ENCODE data around the gene PDCD11. TPM values are rescaled to one million over a fixed set of nuclear protein-coding genes. Genes with fewer than 3 reads are reported as not detected.

The PDCD11 gene
- polyA plus RNA-seq, 1 experiment: 18.5 TPM

GRCh38 chr10:103429647-103430046 lies 33.2 kb downstream of the PDCD11 start:
- TF ChIP-seq, protein P1, sequence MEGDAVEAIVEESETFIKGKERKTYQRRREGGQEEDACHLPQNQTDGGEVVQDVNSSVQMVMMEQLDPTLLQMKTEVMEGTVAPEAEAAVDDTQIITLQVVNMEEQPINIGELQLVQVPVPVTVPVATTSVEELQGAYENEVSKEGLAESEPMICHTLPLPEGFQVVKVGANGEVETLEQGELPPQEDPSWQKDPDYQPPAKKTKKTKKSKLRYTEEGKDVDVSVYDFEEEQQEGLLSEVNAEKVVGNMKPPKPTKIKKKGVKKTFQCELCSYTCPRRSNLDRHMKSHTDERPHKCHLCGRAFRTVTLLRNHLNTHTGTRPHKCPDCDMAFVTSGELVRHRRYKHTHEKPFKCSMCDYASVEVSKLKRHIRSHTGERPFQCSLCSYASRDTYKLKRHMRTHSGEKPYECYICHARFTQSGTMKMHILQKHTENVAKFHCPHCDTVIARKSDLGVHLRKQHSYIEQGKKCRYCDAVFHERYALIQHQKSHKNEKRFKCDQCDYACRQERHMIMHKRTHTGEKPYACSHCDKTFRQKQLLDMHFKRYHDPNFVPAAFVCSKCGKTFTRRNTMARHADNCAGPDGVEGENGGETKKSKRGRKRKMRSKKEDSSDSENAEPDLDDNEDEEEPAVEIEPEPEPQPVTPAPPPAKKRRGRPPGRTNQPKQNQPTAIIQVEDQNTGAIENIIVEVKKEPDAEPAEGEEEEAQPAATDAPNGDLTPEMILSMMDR (IDR thresholded peaks at IDR 0.05; ENCODE audit: low read depth, low read length): no peak
- POLR2A ChIA-PET: interaction anchor here (0.6 kb wide), 1 partner anchor 19 kb away, joined by 4 read pairs; no protein-coding TSS in a partner anchor
- CTCF ChIA-PET: no interaction called here
- no peak overlapping the region for H3K4me3 ChIP-seq (ENCODE audit: low read depth, low read length)
- no peaks in the 10 kb centered on the region for H3K27me3 ChIP-seq (ENCODE audit: control insufficient read depth, insufficient read depth, low read length)
- no peak for DNase-seq (ENCODE audit: low read depth, low spot score)
- H3K27ac ChIP-seq (ENCODE audit: low read depth, low read length): no peak overlapping the region
- H3K9me3 ChIP-seq (ENCODE audit: control insufficient read depth, insufficient read depth, low read length): no peaks in the 10 kb centered on the region

DNA sequence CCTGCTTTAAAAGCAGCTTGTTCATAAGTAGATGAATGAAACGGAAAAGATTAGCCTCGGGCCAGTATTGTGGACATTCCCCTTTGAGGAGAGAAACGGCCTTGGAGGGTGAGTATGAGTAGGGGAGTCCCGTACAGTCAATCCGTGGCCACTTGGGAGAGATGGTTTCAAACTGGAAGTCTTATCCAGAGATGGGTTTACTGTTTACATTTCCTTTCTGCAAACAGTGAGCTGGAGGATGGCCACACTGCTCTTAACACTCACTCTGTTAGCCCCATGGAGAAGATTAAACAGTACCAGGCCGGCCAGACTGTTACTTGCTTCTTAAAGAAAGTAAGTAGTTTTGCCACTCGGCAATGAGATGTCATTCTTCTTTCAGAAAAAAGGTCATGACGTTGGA lies 35.5 kb downstream of the PDCD11 start:
- ChIA-PET CTCF (interaction anchor here (1.0 to 2.3 kb wide), 3 partner anchors 16 to 54 kb away, joined by 3 to 13 read pairs (median 6); no protein-coding TSS in a partner anchor), POLR2A (interaction anchor here (0.6 kb wide), 1 partner anchor 59 kb away, joined by 5 read pairs; no protein-coding TSS in a partner anchor)
- no peak for DNase-seq (ENCODE audit: low read depth, low spot score)
- Histone ChIP-seq H3K9me3 (ENCODE audit: control insufficient read depth, insufficient read depth, low read length) (no peaks in the 10 kb centered on the region), H3K27me3 (ENCODE audit: control insufficient read depth, insufficient read depth, low read length) (no peaks in the 10 kb centered on the region), H3K27ac (ENCODE audit: low read depth, low read length) (no peak overlapping the region), H3K4me3 (ENCODE audit: low read depth, low read length) (no peak overlapping the region)
- TF ChIP-seq, protein P1 (IDR thresholded peaks at IDR 0.05; ENCODE audit: low read depth, low read length): no peak

DNA sequence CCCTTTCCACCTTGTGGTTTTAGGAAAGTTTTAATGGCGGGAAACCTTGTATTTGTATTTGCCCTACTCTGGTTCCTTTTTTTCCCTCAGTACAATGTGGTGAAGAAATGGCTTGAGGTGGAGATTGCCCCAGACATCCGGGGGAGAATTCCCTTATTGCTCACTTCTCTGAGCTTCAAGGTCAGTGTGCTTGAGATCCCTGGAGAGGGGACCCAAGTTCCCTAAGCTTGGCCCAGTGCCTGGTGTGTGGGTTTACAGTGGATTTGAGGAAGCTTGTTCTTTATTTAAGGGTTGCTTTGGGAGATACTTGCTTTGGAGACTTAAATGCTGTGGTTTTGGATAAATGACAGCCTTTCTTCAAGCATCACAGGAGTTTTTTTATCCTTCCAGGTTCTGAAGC lies 37.4 kb downstream of the PDCD11 start:
- H3K27me3 ChIP-seq (ENCODE audit: control insufficient read depth, insufficient read depth, low read length): no peaks in the 10 kb centered on the region
- ChIA-PET CTCF (interaction anchor here (1.0 to 1.2 kb wide), 2 partner anchors 52 to 100 kb away, joined by 3 read pairs; no protein-coding TSS in a partner anchor), POLR2A (interaction anchor here (0.9 kb wide), 1 partner anchor 10 kb away, joined by 3 read pairs; no protein-coding TSS in a partner anchor)
- TF ChIP-seq, protein P1 (IDR thresholded peaks at IDR 0.05; ENCODE audit: low read depth, low read length): no peak
- H3K4me3 ChIP-seq (ENCODE audit: low read depth, low read length): no peak overlapping the region
- H3K9me3 ChIP-seq (ENCODE audit: control insufficient read depth, insufficient read depth, low read length): no peaks in the 10 kb centered on the region
- no peak overlapping the region for H3K27ac ChIP-seq (ENCODE audit: low read depth, low read length)
- no peak for DNase-seq (ENCODE audit: low read depth, low spot score)

GRCh38 chr10:103439776-103440175 lies 43.4 kb downstream of the PDCD11 start:
- no peak for DNase-seq (ENCODE audit: low read depth, low spot score)
- POLR2A ChIA-PET: no interaction called here
- Histone ChIP-seq H3K4me3 (ENCODE audit: low read depth, low read length) (no peak overlapping the region), H3K27me3 (ENCODE audit: control insufficient read depth, insufficient read depth, low read length) (no peaks in the 10 kb centered on the region), H3K9me3 (ENCODE audit: control insufficient read depth, insufficient read depth, low read length) (no peaks in the 10 kb centered on the region), H3K27ac (ENCODE audit: low read depth, low read length) (no peak overlapping the region)
- TF ChIP-seq, protein P1 (IDR thresholded peaks at IDR 0.05; ENCODE audit: low read depth, low read length): no peak
- CTCF ChIA-PET: interaction anchor here (1.3 kb wide), 1 partner anchor 25 kb away, joined by 3 read pairs; no protein-coding TSS in a partner anchor

GRCh38 chr10:103440416-103440815 lies 44.0 kb downstream of the PDCD11 start:
- H3K27me3 ChIP-seq (ENCODE audit: control insufficient read depth, insufficient read depth, low read length): no peaks in the 10 kb centered on the region
- H3K4me3 ChIP-seq (ENCODE audit: low read depth, low read length): no peak overlapping the region
- H3K27ac ChIP-seq (ENCODE audit: low read depth, low read length): no peak overlapping the region
- DNase-seq (ENCODE audit: low read depth, low spot score): no peak
- ChIA-PET POLR2A (no interaction called here), CTCF (interaction anchor here (1.3 kb wide), 1 partner anchor 26 kb away, joined by 3 read pairs; no protein-coding TSS in a partner anchor)
- H3K9me3 ChIP-seq (ENCODE audit: control insufficient read depth, insufficient read depth, low read length): no peaks in the 10 kb centered on the region
- TF ChIP-seq, protein P1 (IDR thresholded peaks at IDR 0.05; ENCODE audit: low read depth, low read length): no peak

Data from AG04450 (cell line).